ENCODE measurements around the gene ZBED4.

ZBED4 gene

DNA sequence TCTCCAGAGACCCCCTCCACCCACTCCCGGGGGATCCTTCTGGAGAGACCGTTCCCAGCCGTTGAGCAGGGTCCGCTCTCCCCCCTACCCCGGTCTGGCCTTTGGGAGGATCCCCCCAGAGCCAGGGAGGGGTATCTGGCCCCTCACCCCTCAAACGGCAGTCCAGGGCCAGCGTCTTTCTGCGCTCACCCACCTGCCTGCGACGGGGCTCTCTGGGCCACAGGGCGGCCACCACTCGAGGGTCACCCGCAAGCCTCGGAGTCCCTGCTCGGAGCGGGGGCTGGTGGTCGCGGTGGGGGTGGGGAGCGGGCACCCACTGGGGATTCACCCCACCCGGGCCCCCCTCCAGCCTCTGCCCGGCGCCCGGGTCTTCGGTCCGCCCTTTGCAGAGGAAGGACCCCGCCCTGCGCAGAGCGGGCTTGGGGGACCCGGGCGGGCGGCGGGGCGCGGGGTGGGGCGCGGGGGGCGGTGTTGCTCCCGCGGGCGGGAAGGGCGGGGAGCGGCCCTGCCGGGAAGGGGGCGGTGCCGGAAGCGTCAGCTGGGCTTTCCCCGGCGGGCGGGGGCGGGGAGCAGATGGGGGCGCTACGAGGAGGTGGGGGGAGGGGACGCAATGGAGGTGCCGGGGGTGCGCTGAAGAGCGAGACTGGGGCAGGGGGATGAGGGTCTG is 81.4 kb downstream of the ZBED4 start:
- H3K4me3 ChIP-seq (ENCODE audit: low read depth, low read length): peak overlapping the region; percentile 68
- TF ChIP-seq, protein P1, sequence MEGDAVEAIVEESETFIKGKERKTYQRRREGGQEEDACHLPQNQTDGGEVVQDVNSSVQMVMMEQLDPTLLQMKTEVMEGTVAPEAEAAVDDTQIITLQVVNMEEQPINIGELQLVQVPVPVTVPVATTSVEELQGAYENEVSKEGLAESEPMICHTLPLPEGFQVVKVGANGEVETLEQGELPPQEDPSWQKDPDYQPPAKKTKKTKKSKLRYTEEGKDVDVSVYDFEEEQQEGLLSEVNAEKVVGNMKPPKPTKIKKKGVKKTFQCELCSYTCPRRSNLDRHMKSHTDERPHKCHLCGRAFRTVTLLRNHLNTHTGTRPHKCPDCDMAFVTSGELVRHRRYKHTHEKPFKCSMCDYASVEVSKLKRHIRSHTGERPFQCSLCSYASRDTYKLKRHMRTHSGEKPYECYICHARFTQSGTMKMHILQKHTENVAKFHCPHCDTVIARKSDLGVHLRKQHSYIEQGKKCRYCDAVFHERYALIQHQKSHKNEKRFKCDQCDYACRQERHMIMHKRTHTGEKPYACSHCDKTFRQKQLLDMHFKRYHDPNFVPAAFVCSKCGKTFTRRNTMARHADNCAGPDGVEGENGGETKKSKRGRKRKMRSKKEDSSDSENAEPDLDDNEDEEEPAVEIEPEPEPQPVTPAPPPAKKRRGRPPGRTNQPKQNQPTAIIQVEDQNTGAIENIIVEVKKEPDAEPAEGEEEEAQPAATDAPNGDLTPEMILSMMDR (IDR thresholded peaks at IDR 0.05; ENCODE audit: borderline replicate concordance, insufficient read depth, low read depth, low read length): no peak

DNA sequence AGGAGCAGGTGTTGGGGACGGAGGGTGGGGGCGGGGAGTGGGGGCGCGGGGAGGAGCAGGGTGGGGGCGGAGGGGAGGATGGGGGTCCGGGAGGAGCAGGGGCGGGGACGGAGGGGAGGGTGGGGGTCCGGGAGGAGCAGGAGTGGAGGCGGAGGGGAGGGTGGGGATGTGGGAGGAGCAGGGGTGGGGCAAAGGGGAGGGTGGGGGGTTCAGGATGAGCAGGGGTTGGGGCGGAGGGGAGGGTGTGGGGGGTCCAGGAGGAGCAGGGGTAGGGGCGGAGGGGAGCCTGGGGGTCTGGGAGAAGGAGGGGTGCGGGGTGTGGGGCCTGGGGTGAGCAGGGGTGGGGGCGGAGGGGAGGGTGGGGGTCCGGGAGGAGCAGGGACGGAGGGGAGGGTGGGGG is 81.9 kb downstream of the ZBED4 start:
- TF ChIP-seq, protein P1 (IDR thresholded peaks at IDR 0.05; ENCODE audit: borderline replicate concordance, insufficient read depth, low read depth, low read length): no peak
- no peak overlapping the region for H3K4me3 ChIP-seq (ENCODE audit: low read depth, low read length)

DNA sequence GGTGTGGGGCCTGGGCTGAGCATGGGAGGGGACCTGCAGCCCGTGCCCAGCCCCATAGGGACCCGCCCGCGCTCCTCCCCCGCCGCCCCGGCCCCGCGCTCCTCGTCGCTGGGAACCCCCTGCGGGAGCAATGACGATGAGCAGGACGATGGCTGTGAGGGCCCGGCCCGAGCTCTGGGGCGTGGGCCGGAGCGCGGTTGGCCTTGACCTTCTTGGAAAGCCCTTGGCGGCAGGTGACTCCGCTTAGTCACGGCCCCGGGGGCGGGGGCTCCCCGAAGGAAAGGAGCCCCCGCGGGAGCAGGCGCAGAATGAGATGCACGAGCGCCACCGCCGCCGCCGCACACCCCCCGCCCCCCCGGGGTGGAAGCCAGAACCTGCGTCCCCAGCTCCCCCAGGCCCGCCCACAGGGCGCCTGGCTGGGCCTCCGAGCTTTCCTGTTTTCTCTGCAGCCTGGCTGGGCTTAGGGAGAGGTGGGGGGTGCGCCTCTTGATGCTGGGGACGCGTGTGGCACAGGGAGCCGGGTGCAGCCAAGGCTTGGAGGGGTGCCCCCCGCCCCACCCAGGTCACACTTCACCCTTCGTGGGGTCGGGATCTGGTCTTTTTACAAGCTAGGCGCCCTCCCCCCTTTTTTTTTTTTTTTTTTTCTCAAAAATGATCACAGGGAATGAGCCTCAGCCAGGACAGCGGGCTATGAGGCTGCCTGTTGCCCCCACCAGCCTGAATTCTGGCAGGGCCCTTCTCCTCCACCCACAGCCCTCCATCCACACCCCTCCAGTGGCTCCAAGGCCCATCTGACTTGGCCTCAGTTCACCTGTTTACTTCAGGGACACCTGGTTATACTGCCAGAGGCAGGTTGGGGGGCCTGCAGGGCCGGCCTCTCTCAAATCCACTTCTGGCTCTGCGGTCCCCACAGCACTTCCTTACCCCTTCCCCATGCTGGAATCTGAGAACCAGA is 82.7 kb downstream of the ZBED4 start:
- H3K4me3 ChIP-seq (ENCODE audit: low read depth, low read length): peak overlapping the region; percentile 31
- TF ChIP-seq, protein P1 (IDR thresholded peaks at IDR 0.05; ENCODE audit: borderline replicate concordance, insufficient read depth, low read depth, low read length): no peak

- TF ChIP-seq, protein P1 (IDR thresholded peaks at IDR 0.05; ENCODE audit: borderline replicate concordance, insufficient read depth, low read depth, low read length): no peak
- no peak overlapping the region for H3K4me3 ChIP-seq (ENCODE audit: low read depth, low read length)
Measured at GRCh38 chr22:49936973-49937757, 83.5 kb downstream of the ZBED4 start.

DNA sequence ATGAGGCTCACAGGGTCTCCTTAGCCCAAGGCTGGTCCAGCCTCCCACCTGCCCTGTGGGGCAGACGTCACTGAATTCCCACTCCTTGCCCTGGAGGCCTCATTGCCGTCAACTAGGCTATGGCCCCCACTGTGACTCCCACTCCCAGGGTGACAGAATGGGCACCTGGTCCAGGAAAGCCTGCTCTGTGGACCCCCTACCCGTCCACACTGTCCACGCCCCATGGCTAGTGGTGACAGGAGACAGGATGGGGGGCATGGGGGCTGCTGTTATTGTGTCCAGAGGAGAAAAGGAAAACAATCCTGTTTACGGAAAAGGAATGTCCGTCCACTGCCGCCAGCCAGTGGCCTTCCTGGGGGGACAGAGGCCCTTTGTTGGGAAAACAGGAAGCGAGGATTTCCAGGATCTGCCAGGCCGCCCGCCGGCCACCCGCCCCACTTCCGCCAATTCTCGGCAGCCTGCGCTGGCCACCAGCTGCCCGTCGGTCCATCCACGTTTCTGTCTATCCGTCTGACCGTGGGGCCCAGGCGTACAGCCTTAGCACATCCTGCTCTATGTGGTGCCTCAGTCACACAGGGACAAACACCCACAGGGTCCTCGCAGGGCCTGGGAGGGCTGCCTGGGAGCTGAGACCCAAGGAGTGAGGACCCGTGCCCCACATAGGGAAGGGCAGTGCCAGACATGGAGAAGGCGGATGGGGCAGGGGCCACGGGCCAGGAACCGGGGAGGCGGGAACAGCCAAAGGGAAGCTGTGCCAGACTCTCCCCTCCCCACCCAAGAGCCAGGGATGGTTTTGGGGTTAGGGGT is 84.3 kb downstream of the ZBED4 start:
- TF ChIP-seq, protein P1 (IDR thresholded peaks at IDR 0.05; ENCODE audit: borderline replicate concordance, insufficient read depth, low read depth, low read length): no peak

DNA sequence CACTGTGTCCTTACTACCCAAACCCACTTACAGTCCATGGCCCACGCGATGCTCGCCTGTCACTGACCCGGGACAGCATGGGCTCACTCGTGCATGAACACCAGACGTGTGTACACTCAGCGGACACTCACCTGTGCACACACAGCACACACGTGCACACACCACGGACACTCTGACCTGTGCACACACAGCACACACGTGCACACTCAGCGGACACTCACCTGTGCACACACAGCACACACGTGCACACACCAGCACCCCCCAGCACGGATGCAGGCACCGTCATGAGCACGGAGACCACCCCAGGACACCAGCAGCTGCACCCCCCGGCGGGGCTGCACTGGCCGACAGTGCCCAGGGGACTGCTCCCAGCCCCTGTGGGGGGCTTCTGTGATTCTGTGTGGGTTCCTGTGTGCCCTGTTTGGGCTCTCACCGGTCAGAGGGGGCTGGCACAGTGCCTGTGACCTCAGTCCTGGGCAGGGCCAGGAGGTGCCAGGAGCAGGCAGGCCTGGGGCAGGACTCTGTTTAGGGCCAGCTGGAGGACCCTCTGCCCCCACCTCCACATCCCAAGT is 85.0 kb downstream of the ZBED4 start:
- TF ChIP-seq, protein P1 (IDR thresholded peaks at IDR 0.05; ENCODE audit: borderline replicate concordance, insufficient read depth, low read depth, low read length): no peak
- no peak overlapping the region for H3K4me3 ChIP-seq (ENCODE audit: low read depth, low read length)

More for the DNA sequence above, 84.3 kb downstream of the ZBED4 start:
- no peak overlapping the region for H3K4me3 ChIP-seq (ENCODE audit: low read depth, low read length)
